Measurements from ENCODE around the gene HIGD2A. TPM values are rescaled to one million over a fixed set of nuclear protein-coding genes. Genes with fewer than 3 reads are reported as not detected.

HIGD2A gene
- total and polyA plus RNA-seq, 2 experiments from 2014 or later = 109 to 224 TPM

- no peak for DNase-seq (ENCODE audit: low spot score)
- H2AFZ ChIP-seq = no peak overlapping the region
- no peaks in the 10 kb centered on the region for H3K27me3 ChIP-seq
- no peaks in the 10 kb centered on the region for H3K36me3 ChIP-seq (replicated peaks; ENCODE audit: insufficient read depth, low read depth)
- H3K4me1 ChIP-seq (ENCODE audit: insufficient read depth) = peaks cover 16% of the 10 kb centered on the region
- no peaks in the 10 kb centered on the region for H3K9me3 ChIP-seq (ENCODE audit: low read depth)
- H4K20me1 ChIP-seq (ENCODE audit: insufficient read depth, poor library complexity, severe bottlenecking) = no peaks in the 10 kb centered on the region
- peaks cover 1% of the 10 kb centered on the region for H3K79me2 ChIP-seq
- no peak overlapping the region for H3K4me3 ChIP-seq
- H3K4me2 ChIP-seq = no peak overlapping the region
- TF ChIP-seq, protein P1, sequence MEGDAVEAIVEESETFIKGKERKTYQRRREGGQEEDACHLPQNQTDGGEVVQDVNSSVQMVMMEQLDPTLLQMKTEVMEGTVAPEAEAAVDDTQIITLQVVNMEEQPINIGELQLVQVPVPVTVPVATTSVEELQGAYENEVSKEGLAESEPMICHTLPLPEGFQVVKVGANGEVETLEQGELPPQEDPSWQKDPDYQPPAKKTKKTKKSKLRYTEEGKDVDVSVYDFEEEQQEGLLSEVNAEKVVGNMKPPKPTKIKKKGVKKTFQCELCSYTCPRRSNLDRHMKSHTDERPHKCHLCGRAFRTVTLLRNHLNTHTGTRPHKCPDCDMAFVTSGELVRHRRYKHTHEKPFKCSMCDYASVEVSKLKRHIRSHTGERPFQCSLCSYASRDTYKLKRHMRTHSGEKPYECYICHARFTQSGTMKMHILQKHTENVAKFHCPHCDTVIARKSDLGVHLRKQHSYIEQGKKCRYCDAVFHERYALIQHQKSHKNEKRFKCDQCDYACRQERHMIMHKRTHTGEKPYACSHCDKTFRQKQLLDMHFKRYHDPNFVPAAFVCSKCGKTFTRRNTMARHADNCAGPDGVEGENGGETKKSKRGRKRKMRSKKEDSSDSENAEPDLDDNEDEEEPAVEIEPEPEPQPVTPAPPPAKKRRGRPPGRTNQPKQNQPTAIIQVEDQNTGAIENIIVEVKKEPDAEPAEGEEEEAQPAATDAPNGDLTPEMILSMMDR (IDR thresholded peaks at IDR 0.05; ENCODE audit: poor library complexity) = no peak
- TF ChIP-seq EZH2phosphoT487 (IDR thresholded peaks at IDR 0.05; ENCODE audit: low read depth, severe bottlenecking, unreplicated experiment) (no peak), EZH2 (IDR thresholded peaks at IDR 0.05; ENCODE audit: borderline replicate concordance) (no peak)
- no peaks in the 10 kb centered on the region for H3K9me2 ChIP-seq (replicated peaks; ENCODE audit: insufficient read depth)
- WGBS (ENCODE audit: low lambda C conversion rate, missing lambda C conversion rate) = 88% methylated on average over 2 of the region's 2 CpGs
- H3K27ac ChIP-seq = no peak overlapping the region
Observed at GRCh38 chr5:176420972-176421544, 32.5 kb downstream of the HIGD2A start.

DNA sequence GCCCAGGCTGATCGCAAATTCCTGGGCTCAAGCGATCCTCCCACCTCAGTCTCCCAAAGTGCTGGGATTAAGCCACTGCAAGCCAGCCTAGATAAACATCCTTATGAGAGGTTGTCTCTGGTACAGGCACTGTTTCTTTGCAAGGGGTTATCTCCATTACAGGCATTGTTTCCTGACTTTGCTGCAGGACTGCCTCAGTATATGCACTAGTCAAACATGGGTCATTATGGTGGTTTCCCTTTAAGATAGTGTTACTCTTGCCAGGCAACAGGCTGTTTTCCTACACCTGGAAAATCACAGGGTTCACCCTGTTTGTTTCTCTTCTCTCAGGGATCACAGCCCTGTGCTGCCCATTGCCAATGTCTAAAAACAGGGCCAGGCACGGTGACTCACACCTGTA, 35.6 kb downstream of the HIGD2A start:
- Histone ChIP-seq H3K27ac (peak overlapping the region; percentile 90), H3K4me1 (ENCODE audit: insufficient read depth) (peaks cover 4% of the 10 kb centered on the region), H3K27me3 (no peaks in the 10 kb centered on the region), H2AFZ (no peak overlapping the region), H3K79me2 (no peaks in the 10 kb centered on the region), H3K9me2 (replicated peaks; ENCODE audit: insufficient read depth) (no peaks in the 10 kb centered on the region), H3K4me3 (no peak overlapping the region), H3K4me2 (no peak overlapping the region), H3K36me3 (replicated peaks; ENCODE audit: insufficient read depth, low read depth) (no peaks in the 10 kb centered on the region), H4K20me1 (ENCODE audit: insufficient read depth, poor library complexity, severe bottlenecking) (no peaks in the 10 kb centered on the region), H3K9me3 (ENCODE audit: low read depth) (no peaks in the 10 kb centered on the region)
- WGBS (ENCODE audit: low lambda C conversion rate, missing lambda C conversion rate) = 79% methylated on average over 3 of the region's 3 CpGs
- TF ChIP-seq EZH2 (IDR thresholded peaks at IDR 0.05; ENCODE audit: borderline replicate concordance) (no peak), EZH2phosphoT487 (IDR thresholded peaks at IDR 0.05; ENCODE audit: low read depth, severe bottlenecking, unreplicated experiment) (no peak)
- TF ChIP-seq, protein P1 (IDR thresholded peaks at IDR 0.05; ENCODE audit: poor library complexity) = no peak
- DNase-seq (ENCODE audit: low spot score) = no peak

DNA sequence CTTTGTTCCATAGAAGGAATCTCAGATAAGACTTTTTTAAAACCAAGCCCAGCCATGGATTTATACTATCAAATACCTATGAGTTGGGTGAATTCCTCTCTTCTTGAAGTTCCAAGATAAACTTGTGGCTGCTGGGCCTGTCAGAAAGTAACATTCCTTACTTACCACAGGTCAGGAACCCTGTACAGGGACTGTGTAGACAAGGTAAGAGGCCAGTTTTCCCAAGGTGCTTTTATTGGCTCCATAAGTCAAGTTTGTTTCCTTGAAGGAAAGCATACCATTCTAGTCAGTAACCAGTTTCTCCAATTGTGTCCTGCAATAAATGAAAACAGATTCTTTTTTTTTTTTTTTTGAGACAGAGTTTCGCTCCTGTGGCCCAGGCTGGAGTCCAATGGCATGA, 36.6 kb downstream of the HIGD2A start:
- Histone ChIP-seq H3K27me3 (no peaks in the 10 kb centered on the region), H3K9me2 (replicated peaks; ENCODE audit: insufficient read depth) (no peaks in the 10 kb centered on the region), H3K36me3 (replicated peaks; ENCODE audit: insufficient read depth, low read depth) (no peaks in the 10 kb centered on the region), H3K79me2 (no peaks in the 10 kb centered on the region), H2AFZ (no peak overlapping the region), H3K4me1 (ENCODE audit: insufficient read depth) (peaks cover 4% of the 10 kb centered on the region), H4K20me1 (ENCODE audit: insufficient read depth, poor library complexity, severe bottlenecking) (no peaks in the 10 kb centered on the region), H3K4me2 (no peak overlapping the region), H3K27ac (peak overlapping the region; percentile 90), H3K9me3 (ENCODE audit: low read depth) (no peaks in the 10 kb centered on the region), H3K4me3 (no peak overlapping the region)
- no peak for TF ChIP-seq EZH2phosphoT487 (IDR thresholded peaks at IDR 0.05; ENCODE audit: low read depth, severe bottlenecking, unreplicated experiment)
- TF ChIP-seq, protein P1 (IDR thresholded peaks at IDR 0.05; ENCODE audit: poor library complexity) = no peak
- TF ChIP-seq EZH2 (IDR thresholded peaks at IDR 0.05; ENCODE audit: borderline replicate concordance) = no peak
- WGBS (ENCODE audit: low lambda C conversion rate, missing lambda C conversion rate) = 89% methylated on average over 1 of the region's 1 CpG
- peak; percentile 58 for DNase-seq (ENCODE audit: low spot score)

All from hepatocyte (in vitro differentiated cells).